Progenitor cell of endocrine pancreas (in vitro differentiated cells): ENCODE results near the gene REG3A. TPM values are rescaled to one million over a fixed set of nuclear protein-coding genes. Genes with fewer than 3 reads are reported as not detected.

Experiments used
- DNase-seq: peaks from one replicate; pipeline ENCODE4 v3.0.0; 2021; ENCODE audit warnings: low spot score; ENCODE audit not compliant: unreplicated experiment
- H3K27ac Mint-ChIP-seq: 2 replicates; pipeline ENCODE4 v1.8.0; 2021; ENCODE audit warnings: mild to moderate bottlenecking, moderate library complexity, mixed read lengths
- H3K27me3 Mint-ChIP-seq: 2 replicates; pipeline ENCODE4 v1.8.0; 2021; ENCODE audit warnings: mixed read lengths
- H3K36me3 Mint-ChIP-seq: 2 replicates; pipeline ENCODE4 v1.8.0; 2022; ENCODE audit warnings: mixed read lengths; ENCODE audit not compliant: insufficient read depth
- H3K4me1 Mint-ChIP-seq: 2 replicates; pipeline ENCODE4 v1.8.0; 2021; ENCODE audit warnings: low read depth, mixed read lengths
- H3K4me3 Mint-ChIP-seq: 2 replicates; pipeline ENCODE4 v1.8.0; 2021; ENCODE audit warnings: low read depth, mild to moderate bottlenecking, moderate library complexity, mixed read lengths
- H3K9me3 Mint-ChIP-seq: 2 replicates; pipeline ENCODE4 v1.8.0; 2021; ENCODE audit warnings: low read depth, mixed read lengths
- CTCF ChIP-seq: fragments of 200-600 bp; sonication (generic); IDR thresholded peaks from one replicate; pipeline ENCODE4 v1.5.0; 2021; ENCODE audit warnings: antibody characterized with exemption, mild to moderate bottlenecking; ENCODE audit not compliant: unreplicated experiment
- total RNA-seq: library from RNA; stranded (reverse); gene quantifications from 2 replicates; pipeline ENCODE4 v1.2.1, GENCODE V29; 2021

Gene REG3A
- total RNA-seq, 1 donor from 2014 or later = not detected

GRCh38 chr2:79181617-79182016, 22.1 kb upstream of the REG3A start:
- peaks cover 13% of the 10 kb centered on the region for H3K36me3 Mint-ChIP-seq
- H3K27ac Mint-ChIP-seq = no peak overlapping the region
- H3K27me3 Mint-ChIP-seq = peaks cover 5% of the 10 kb centered on the region
- TF ChIP-seq CTCF = no peak
- H3K4me1 Mint-ChIP-seq = peaks cover 25% of the 10 kb centered on the region
- DNase-seq = no peak
- no peak overlapping the region for H3K4me3 Mint-ChIP-seq
- peaks cover 25% of the 10 kb centered on the region for H3K9me3 Mint-ChIP-seq

- peaks cover 13% of the 10 kb centered on the region for H3K36me3 Mint-ChIP-seq
- no peak overlapping the region for H3K4me3 Mint-ChIP-seq
- TF ChIP-seq CTCF = no peak
- peaks cover 5% of the 10 kb centered on the region for H3K27me3 Mint-ChIP-seq
- peaks cover 24% of the 10 kb centered on the region for H3K4me1 Mint-ChIP-seq
- H3K9me3 Mint-ChIP-seq = peaks cover 25% of the 10 kb centered on the region
- H3K27ac Mint-ChIP-seq = peak overlapping the region; percentile 89
- DNase-seq = no peak
Measured at GRCh38 chr2:79180092-79180491, 20.5 kb upstream of the REG3A start.

GRCh38 chr2:79179036-79179435, 19.5 kb upstream of the REG3A start:
- peaks cover 24% of the 10 kb centered on the region for H3K4me1 Mint-ChIP-seq
- H3K27me3 Mint-ChIP-seq = no peaks in the 10 kb centered on the region
- peaks cover 19% of the 10 kb centered on the region for H3K9me3 Mint-ChIP-seq
- peaks cover 13% of the 10 kb centered on the region for H3K36me3 Mint-ChIP-seq
- no peak for DNase-seq
- no peak for TF ChIP-seq CTCF
- H3K4me3 Mint-ChIP-seq = no peak overlapping the region
- peak overlapping the region; percentile 69 for H3K27ac Mint-ChIP-seq

- H3K27ac Mint-ChIP-seq = peak overlapping the region; percentile 69
- no peak for DNase-seq
- H3K27me3 Mint-ChIP-seq = no peaks in the 10 kb centered on the region
- peak overlapping the region; percentile 46 for H3K4me3 Mint-ChIP-seq
- H3K9me3 Mint-ChIP-seq = peaks cover 23% of the 10 kb centered on the region
- no peak for TF ChIP-seq CTCF
- peaks cover 24% of the 10 kb centered on the region for H3K4me1 Mint-ChIP-seq
- H3K36me3 Mint-ChIP-seq = peaks cover 19% of the 10 kb centered on the region
Measured at GRCh38 chr2:79178076-79178674, 18.6 kb upstream of the REG3A start.

GRCh38 chr2:79171348-79171958, 11.9 kb upstream of the REG3A start:
- no peak overlapping the region for H3K27ac Mint-ChIP-seq
- no peak for DNase-seq
- H3K27me3 Mint-ChIP-seq = no peaks in the 10 kb centered on the region
- TF ChIP-seq CTCF = no peak
- H3K4me3 Mint-ChIP-seq = no peak overlapping the region
- H3K4me1 Mint-ChIP-seq = peaks cover 10% of the 10 kb centered on the region
- peaks cover 14% of the 10 kb centered on the region for H3K36me3 Mint-ChIP-seq
- peaks cover 20% of the 10 kb centered on the region for H3K9me3 Mint-ChIP-seq
